ENCODE data around the gene RUSC1.

RUSC1 gene, protein sequence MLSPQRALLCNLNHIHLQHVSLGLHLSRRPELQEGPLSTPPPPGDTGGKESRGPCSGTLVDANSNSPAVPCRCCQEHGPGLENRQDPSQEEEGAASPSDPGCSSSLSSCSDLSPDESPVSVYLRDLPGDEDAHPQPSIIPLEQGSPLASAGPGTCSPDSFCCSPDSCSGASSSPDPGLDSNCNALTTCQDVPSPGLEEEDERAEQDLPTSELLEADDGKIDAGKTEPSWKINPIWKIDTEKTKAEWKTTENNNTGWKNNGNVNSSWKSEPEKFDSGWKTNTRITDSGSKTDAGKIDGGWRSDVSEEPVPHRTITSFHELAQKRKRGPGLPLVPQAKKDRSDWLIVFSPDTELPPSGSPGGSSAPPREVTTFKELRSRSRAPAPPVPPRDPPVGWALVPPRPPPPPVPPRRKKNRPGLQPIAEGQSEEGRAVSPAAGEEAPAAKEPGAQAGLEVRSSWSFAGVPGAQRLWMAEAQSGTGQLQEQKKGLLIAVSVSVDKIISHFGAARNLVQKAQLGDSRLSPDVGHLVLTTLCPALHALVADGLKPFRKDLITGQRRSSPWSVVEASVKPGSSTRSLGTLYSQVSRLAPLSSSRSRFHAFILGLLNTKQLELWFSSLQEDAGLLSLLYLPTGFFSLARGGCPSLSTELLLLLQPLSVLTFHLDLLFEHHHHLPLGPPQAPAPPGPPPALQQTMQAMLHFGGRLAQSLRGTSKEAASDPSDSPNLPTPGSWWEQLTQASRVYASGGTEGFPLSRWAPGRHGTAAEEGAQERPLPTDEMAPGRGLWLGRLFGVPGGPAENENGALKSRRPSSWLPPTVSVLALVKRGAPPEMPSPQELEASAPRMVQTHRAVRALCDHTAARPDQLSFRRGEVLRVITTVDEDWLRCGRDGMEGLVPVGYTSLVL

DNA sequence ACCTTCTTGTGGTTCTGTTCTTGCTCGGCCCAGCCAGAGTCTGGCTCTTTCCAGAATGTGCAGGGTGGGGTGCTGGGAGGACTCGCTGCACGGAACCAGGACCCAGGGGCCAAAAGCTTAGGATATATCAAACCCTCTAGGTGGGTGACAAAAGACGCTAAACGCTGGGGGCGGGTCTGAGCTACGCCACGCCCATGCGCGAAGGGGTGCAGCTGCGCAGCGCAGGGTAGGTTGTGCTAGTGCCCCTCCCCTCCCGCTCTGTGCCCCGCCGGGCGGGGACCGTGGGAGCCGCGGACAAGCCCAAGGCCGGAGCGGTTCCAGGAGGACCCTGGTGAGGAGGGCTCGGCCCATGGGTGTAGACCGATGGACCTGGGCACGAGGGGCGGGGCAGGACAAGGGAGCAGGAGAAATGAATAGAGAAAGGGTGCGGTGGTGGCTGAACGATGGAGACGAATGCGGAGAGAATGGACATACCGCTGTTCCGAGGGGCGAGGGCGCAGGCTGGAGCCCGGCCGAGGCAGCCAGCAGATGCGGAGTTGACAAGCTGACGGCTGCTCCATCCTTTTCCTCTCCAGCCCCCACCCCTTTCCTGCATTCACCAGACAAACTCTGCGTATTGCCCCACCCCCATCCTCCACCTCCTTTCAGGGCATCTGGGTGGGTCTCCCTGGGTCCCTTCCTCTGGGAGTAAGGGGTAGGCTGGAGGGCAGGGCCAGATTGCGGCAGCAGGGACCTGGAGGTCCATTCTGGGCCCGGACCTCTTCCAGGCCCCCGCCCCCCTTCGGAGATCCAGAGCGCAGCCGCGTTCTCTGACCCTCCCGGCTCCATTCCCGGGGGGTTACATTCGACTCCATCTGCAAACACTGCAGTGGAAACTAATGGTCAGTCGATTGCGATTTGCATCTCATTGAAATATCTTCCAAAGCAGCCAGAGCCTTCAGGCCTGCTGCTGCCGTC is at the start of gene RUSC1:
Gene RUSC1, plus strand, starts transcription at position 234 of the 957 bp plus-strand sequence. CDS start 880 bp downstream, outside the sequence.
- H3K9me3 ChIP-seq (ENCODE audit: control insufficient read depth, low read length) = no peaks in the 10 kb centered on the region
- peak within 1 kb of the TSS; percentile 41 for H3K4me3 ChIP-seq (ENCODE audit: low read depth, low read length)
- peak within 1 kb of the TSS; percentile 30 for H3K4me2 ChIP-seq (ENCODE audit: low read length)
- H3K9ac ChIP-seq = no peak within 1 kb of the TSS
- no peaks in the 10 kb centered on the region for H3K4me1 ChIP-seq
- no peaks in the 10 kb centered on the region for H3K27me3 ChIP-seq (ENCODE audit: control insufficient read depth, insufficient read depth, low read length)
- no peak for TF ChIP-seq CTCF (IDR thresholded peaks at IDR 0.05)
- H2AFZ ChIP-seq = no peak within 1 kb of the TSS
- H3K27ac ChIP-seq = no peak within 1 kb of the TSS
- H3K36me3 ChIP-seq (ENCODE audit: control insufficient read depth, insufficient read depth, low read length) = no peaks in the 10 kb centered on the region
- H3K79me2 ChIP-seq = no peaks in the 10 kb centered on the region

DNA sequence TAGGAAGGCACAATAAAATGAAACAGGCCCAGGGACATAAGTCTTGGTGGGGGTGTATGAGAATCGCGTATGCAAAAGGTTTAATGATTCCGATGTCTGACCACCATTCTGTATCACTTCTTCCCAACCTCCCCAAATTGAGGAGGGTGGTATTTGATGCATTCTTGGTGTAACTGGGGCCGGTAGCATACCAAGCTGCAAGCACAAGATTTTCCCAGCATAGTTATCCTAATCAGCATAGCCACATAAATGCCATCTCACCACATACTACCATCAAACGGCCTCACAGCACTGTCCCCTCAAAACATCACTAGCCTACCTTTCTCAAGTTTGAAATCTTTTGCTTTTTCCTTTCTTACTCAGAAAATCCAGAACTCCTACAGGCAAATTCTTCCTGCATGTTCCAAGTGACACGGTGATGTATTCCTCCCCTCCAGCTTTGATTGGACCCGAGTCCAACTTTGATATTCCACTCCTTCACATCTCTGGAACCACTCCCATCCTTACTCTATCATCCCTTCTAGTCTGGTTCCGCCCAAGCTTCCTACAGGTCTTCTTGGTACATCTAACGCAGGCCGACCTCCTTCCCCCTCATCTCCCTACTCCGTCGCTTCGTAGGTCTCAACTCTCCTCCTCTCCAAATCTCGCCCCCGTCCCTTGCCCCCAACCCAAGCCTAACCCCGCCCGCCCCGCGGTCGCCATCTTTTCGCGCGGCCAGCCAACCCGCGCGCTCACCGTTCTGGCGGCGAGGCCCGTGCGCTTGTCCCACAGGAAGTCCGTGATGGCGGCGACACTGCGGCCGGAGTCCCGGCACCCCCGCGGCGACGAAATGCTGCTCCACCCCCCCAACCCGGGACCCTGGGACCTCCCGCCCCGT is 48.0 kb upstream of the RUSC1 start:
- Histone ChIP-seq H3K79me2 (peaks cover 5% of the 10 kb centered on the region), H3K4me1 (peaks cover 4% of the 10 kb centered on the region), H3K4me3 (ENCODE audit: low read depth, low read length) (peak overlapping the region; percentile 66), H3K36me3 (ENCODE audit: control insufficient read depth, insufficient read depth, low read length) (no peaks in the 10 kb centered on the region), H3K27me3 (ENCODE audit: control insufficient read depth, insufficient read depth, low read length) (no peaks in the 10 kb centered on the region), H3K4me2 (ENCODE audit: low read length) (peak overlapping the region; percentile 83), H2AFZ (peak overlapping the region; percentile 78), H3K27ac (peak overlapping the region; percentile 76), H3K9me3 (ENCODE audit: control insufficient read depth, low read length) (no peaks in the 10 kb centered on the region), H3K9ac (peak overlapping the region; percentile 28)
- TF ChIP-seq CTCF (IDR thresholded peaks at IDR 0.05) = no peak

- no peak for TF ChIP-seq CTCF (IDR thresholded peaks at IDR 0.05)
- peak within 1 kb of the TSS; percentile 83 for H3K4me2 ChIP-seq (ENCODE audit: low read length)
- peak within 1 kb of the TSS; percentile 66 for H3K4me3 ChIP-seq (ENCODE audit: low read depth, low read length)
- no peaks in the 10 kb centered on the region for H3K27me3 ChIP-seq (ENCODE audit: control insufficient read depth, insufficient read depth, low read length)
- no peaks in the 10 kb centered on the region for H3K9me3 ChIP-seq (ENCODE audit: control insufficient read depth, low read length)
- peaks cover 5% of the 10 kb centered on the region for H3K79me2 ChIP-seq
- H2AFZ ChIP-seq = peak within 1 kb of the TSS; percentile 78
- H3K27ac ChIP-seq = peak within 1 kb of the TSS; percentile 76
- H3K36me3 ChIP-seq (ENCODE audit: control insufficient read depth, insufficient read depth, low read length) = no peaks in the 10 kb centered on the region
- H3K9ac ChIP-seq = peak within 1 kb of the TSS; percentile 28
- peaks cover 5% of the 10 kb centered on the region for H3K4me1 ChIP-seq
Measured at GRCh38 chr1:155273343-155274245, 47.1 kb upstream of the RUSC1 start, which contains the start of gene CLK2. Gene CLK2 (minus strand): TSS chr1:155273504. CDS start chr1:155270977, 2,527 bp downstream.
